Measurements from ENCODE around the gene GREB1. TPM values are rescaled to one million over a fixed set of nuclear protein-coding genes. Genes with fewer than 3 reads are reported as not detected.

Gene GREB1
- total RNA-seq, 1 experiment from 2014 or later, result 16.5 TPM

GRCh38 chr2:11637546-11637945 lies 103.7 kb downstream of the GREB1 start:
- TF ChIP-seq, protein P1, sequence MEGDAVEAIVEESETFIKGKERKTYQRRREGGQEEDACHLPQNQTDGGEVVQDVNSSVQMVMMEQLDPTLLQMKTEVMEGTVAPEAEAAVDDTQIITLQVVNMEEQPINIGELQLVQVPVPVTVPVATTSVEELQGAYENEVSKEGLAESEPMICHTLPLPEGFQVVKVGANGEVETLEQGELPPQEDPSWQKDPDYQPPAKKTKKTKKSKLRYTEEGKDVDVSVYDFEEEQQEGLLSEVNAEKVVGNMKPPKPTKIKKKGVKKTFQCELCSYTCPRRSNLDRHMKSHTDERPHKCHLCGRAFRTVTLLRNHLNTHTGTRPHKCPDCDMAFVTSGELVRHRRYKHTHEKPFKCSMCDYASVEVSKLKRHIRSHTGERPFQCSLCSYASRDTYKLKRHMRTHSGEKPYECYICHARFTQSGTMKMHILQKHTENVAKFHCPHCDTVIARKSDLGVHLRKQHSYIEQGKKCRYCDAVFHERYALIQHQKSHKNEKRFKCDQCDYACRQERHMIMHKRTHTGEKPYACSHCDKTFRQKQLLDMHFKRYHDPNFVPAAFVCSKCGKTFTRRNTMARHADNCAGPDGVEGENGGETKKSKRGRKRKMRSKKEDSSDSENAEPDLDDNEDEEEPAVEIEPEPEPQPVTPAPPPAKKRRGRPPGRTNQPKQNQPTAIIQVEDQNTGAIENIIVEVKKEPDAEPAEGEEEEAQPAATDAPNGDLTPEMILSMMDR (conservative IDR thresholded peaks at IDR 0.05), result no peak

More at GRCh38 chr2:11637546-11637945, 103.7 kb downstream of the GREB1 start:
- Mint-ChIP-seq H3K36me3 (ENCODE audit: insufficient read depth in 1 of 3, low read depth in 3 of 3) (peaks cover 22 to 37% (median 27%) of the 10 kb centered on the region in 3 experiments), H3K9me3 (no peaks in the 10 kb centered on the region), H3K4me1 (no peaks in the 10 kb centered on the region), H3K27ac (no peak overlapping the region; a peak in 1 of 7 replicates), H3K27me3 (ENCODE audit: low read depth) (no peaks in the 10 kb centered on the region), H3K4me3 (no peak overlapping the region)
- Histone ChIP-seq H2BK20ac (ENCODE audit: low read depth, low read length, poor library complexity, severe bottlenecking) (no peak overlapping the region), H4K8ac (replicated peaks; ENCODE audit: insufficient read length, low read depth, low read length) (no peak overlapping the region), H3K56ac (ENCODE audit: insufficient read length, low read depth, low read length) (no peak overlapping the region), H3K79me1 (ENCODE audit: insufficient read depth, low read depth, low read length, poor library complexity, severe bottlenecking) (no peaks in the 10 kb centered on the region), H2BK5ac (ENCODE audit: insufficient read length, low read length) (no peak overlapping the region), H4K20me1 (ENCODE audit: control insufficient read depth, insufficient read depth, insufficient read length) (no peaks in the 10 kb centered on the region), H3T11ph (ENCODE audit: low read length) (no peak overlapping the region), H4K91ac (ENCODE audit: insufficient read length, low read depth, low read length) (no peak overlapping the region), H3K27ac (ENCODE audit: insufficient read length, low read depth, low read length) (no peak overlapping the region), H3K9me3 (ENCODE audit: control insufficient read depth, low read depth, low read length) (no peaks in the 10 kb centered on the region), H2BK15ac (ENCODE audit: low read depth, low read length) (no peak overlapping the region), H3K18ac (ENCODE audit: insufficient read length, low read depth, low read length) (no peak overlapping the region), H3K23ac (ENCODE audit: insufficient read length, low read depth, low read length) (no peak overlapping the region), H3K4me1 (ENCODE audit: insufficient read depth, low read length) (no peaks in the 10 kb centered on the region), H2AFZ (ENCODE audit: low read length) (no peak overlapping the region), H2BK120ac (ENCODE audit: low read depth, low read length, poor library complexity, severe bottlenecking) (no peak overlapping the region), H3K4me2 (ENCODE audit: insufficient read depth, insufficient read length, low read length) (no peak overlapping the region), H3K27me3 (ENCODE audit: insufficient read depth, low read length) (no peaks in the 10 kb centered on the region), H3K79me2 (ENCODE audit: insufficient read depth, low read length) (no peaks in the 10 kb centered on the region), H3K9ac (ENCODE audit: extremely low read depth, insufficient read length, low read length) (no peak overlapping the region), H4K5ac (ENCODE audit: insufficient read length, low read depth, low read length) (no peak overlapping the region), H3K23me2 (ENCODE audit: insufficient read length, low read depth, low read length, poor library complexity, severe bottlenecking) (no peaks in the 10 kb centered on the region), H2BK12ac (ENCODE audit: insufficient read length, low read depth, low read length) (no peak overlapping the region), H2AK5ac (ENCODE audit: insufficient read length, low read length) (no peak overlapping the region), H3K14ac (ENCODE audit: insufficient read depth, low read length) (no peak overlapping the region), H3K4ac (ENCODE audit: low read depth, low read length) (no peak overlapping the region)
- no CpG with 5 or more reads among the region's 15 CpGs for WGBS (ENCODE audit: extremely low coverage, insufficient read length, low lambda C conversion rate)
- DNase-seq, result no peak
